HepG2 (cell line): ENCODE results near the gene PFDN1. TPM values are rescaled to one million over a fixed set of nuclear protein-coding genes. Genes with fewer than 3 reads are reported as not detected.

Experiments
- HMG20A ChIP-seq: IDR thresholded peaks from 2 replicates; pipeline ENCODE4 v1.6.1; 2016; ENCODE audit warnings: borderline replicate concordance
- IKZF1 ChIP-seq: fragments of 450-650 bp; IDR thresholded peaks from 2 replicates; pipeline ENCODE4 v1.7.1; 2016
- NKX3-1 ChIP-seq: sonication (generic); formaldehyde crosslinking; IDR thresholded peaks from 2 replicates; pipeline ENCODE4 v1.5.0; 2020; ENCODE audit warnings: missing genetic modification reagents
- NONO ChIP-seq, 2 experiments: fragments of 450-650 bp in 1 of 2; sonication (generic) in 1 of 2; formaldehyde crosslinking in 1 of 2; IDR thresholded peaks in 1 of 2; conservative IDR thresholded peaks in 1 of 2; 2 replicates each; pipeline versions ENCODE4 v1.6.1 to v1.8.0; 2017 to 2022; ENCODE audit warnings: mild to moderate bottlenecking in 1 of 2, missing genetic modification reagents in 1 of 2, moderate library complexity in 1 of 2
- RXRA ChIP-seq: sonication (generic); formaldehyde crosslinking; IDR thresholded peaks from 2 replicates; pipeline ENCODE4 v1.5.1; 2020; ENCODE audit warnings: missing genetic modification reagents
- SIN3B ChIP-seq: fragments of 150-350 bp; IDR thresholded peaks from 2 replicates; pipeline ENCODE4 v1.6.1; 2014; ENCODE audit warnings: low read length
- SNAPC2 ChIP-seq: sonication (generic); formaldehyde crosslinking; IDR thresholded peaks from 2 replicates; pipeline ENCODE4 v1.8.1; 2022; ENCODE audit warnings: mild to moderate bottlenecking, missing genetic modification reagents
- TSC22D2 ChIP-seq: sonication (generic); formaldehyde crosslinking; IDR thresholded peaks from 2 replicates; pipeline ENCODE4 v1.5.1; 2020; ENCODE audit warnings: missing genetic modification reagents, mild to moderate bottlenecking, borderline replicate concordance
- ZBTB42 ChIP-seq: sonication (generic); formaldehyde crosslinking; IDR thresholded peaks from 2 replicates; pipeline ENCODE4 v1.5.0; 2020; ENCODE audit warnings: mild to moderate bottlenecking, missing genetic modification reagents
- ZFAT ChIP-seq: sonication (generic); formaldehyde crosslinking; conservative IDR thresholded peaks from 2 replicates; pipeline ENCODE4 v1.8.1; 2023; ENCODE audit warnings: missing genetic modification reagents, inconsistent platforms
- ZNF3 ChIP-seq: IDR thresholded peaks from 2 replicates; pipeline ENCODE4 v1.7.0; 2017; ENCODE audit warnings: inconsistent platforms
- ZNF350 ChIP-seq: sonication (generic); formaldehyde crosslinking; IDR thresholded peaks from 2 replicates; pipeline ENCODE4 v1.4.0; 2020; ENCODE audit warnings: mild to moderate bottlenecking, low read depth, missing genetic modification reagents, borderline replicate concordance
- ZNF724P ChIP-seq: sonication (generic); formaldehyde crosslinking; IDR thresholded peaks from 2 replicates; pipeline ENCODE4 v1.8.0; 2022; ENCODE audit warnings: missing genetic modification reagents, borderline replicate concordance
- ZNF75D ChIP-seq: sonication (generic); formaldehyde crosslinking; IDR thresholded peaks from 2 replicates; pipeline ENCODE4 v1.8.1; 2023; ENCODE audit warnings: missing genetic modification reagents, mild to moderate bottlenecking, borderline replicate concordance
- polyA plus RNA-seq, 8 experiments: library from polyadenylated mRNA; depleted of rRNA in 3 of 8; stranded (reverse) in 7 of 8; unstranded in 1 of 8; fragments of >200 nt; fragmentation: Illumina TruSeq in 4 of 8; extraction: Trizol in 4 of 8; gene quantifications; 2 replicates each; pipeline versions ENCODE4 v1.2.1 to v1.2.3, GENCODE V29; 2011 to 2016; ENCODE audit warnings: low read depth in 4 of 8, missing spikeins in 1 of 8, mixed read lengths in 1 of 8; ENCODE audit not compliant: insufficient read depth in 1 of 8
- total RNA-seq, 5 experiments: library from RNA; depleted of rRNA; stranded (reverse); fragments of >200 nt; fragmentation: Illumina TruSeq; extraction: Trizol; gene quantifications; 2 replicates each; pipeline ENCODE4 v1.2.3, GENCODE V29; 2016; ENCODE audit warnings: low read depth in 1 of 5
- TF ChIP-seq, protein P1 (sequence below): sonication (generic); formaldehyde crosslinking; IDR thresholded peaks from 2 replicates; pipeline ENCODE4 v1.4.0; 2020; ENCODE audit warnings: missing genetic modification reagents
- TF ChIP-seq, protein P2 (sequence below): sonication (generic); formaldehyde crosslinking; IDR thresholded peaks from 2 replicates; pipeline ENCODE4 v1.9.0; 2021; ENCODE audit warnings: missing genetic modification reagents, borderline replicate concordance
- TF ChIP-seq, protein P3 (sequence below): sonication (generic); formaldehyde crosslinking; IDR thresholded peaks from 2 replicates; pipeline ENCODE4 v1.4.0; 2020; ENCODE audit warnings: mild to moderate bottlenecking, missing genetic modification reagents, borderline replicate concordance
- TF ChIP-seq, protein P4 (sequence below): sonication (generic); formaldehyde crosslinking; conservative IDR thresholded peaks from 2 replicates; pipeline ENCODE4 v1.5.0; 2020; ENCODE audit warnings: missing genetic modification reagents

PFDN1 gene
- total and polyA plus RNA-seq, 2 of the 13 experiments (the other 11 are each of a cell fraction or from before 2014, with no cell fraction given) = 67.2 to 70.8 TPM

DNA sequence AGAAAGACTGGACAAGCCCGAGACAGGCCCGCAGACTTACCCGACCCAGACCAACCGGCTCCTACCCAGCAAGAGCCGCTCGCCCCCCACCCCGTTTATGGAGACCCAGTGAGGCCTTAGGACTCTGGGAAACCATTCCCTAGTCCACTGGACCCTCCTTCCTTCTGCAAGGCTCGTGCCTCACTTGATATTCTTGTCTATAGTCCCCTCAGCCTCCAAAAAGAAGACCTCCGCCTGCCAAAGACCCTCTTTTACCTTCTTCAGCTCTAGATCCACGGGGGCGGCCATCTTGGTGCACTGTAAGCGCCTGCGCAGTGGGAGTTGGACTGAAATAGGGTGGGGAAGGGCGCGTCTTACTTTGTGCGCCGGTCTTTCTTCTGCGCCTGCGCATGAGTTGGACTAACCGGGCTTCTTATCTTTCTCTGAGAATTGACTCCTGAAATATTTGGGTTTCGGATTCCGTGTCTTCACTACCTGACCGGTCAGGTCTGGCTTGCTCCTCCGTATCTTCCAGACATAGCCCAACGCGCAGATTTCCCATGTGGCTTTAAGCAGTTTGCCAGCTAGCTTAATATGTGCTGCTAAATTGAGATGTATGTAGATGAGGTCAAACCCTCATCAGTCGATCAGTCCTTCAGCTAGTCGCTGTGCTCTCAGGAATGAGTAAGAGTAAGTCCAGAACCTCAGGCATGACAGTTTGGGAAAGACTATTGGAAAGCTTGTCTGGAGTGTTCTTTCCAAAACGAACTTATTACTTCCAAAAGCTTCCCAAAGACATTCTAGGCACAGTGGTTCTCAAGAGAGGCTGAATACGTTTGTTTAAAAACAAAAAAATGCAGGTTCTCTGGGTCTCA is at the start of gene PFDN1 (continued):
- TF ChIP-seq, protein P1, sequence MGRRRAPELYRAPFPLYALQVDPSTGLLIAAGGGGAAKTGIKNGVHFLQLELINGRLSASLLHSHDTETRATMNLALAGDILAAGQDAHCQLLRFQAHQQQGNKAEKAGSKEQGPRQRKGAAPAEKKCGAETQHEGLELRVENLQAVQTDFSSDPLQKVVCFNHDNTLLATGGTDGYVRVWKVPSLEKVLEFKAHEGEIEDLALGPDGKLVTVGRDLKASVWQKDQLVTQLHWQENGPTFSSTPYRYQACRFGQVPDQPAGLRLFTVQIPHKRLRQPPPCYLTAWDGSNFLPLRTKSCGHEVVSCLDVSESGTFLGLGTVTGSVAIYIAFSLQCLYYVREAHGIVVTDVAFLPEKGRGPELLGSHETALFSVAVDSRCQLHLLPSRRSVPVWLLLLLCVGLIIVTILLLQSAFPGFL = no peak
- TF ChIP-seq ZNF75D (CRISPR knock-in tag) = no peak
- TF ChIP-seq SNAPC2 (CRISPR knock-in tag) = no peak
- no peak for TF ChIP-seq HMG20A (CRISPR knock-in tag)
- peak; percentile 77; the same call in 1 of the 2 replicates for TF ChIP-seq ZNF3 (CRISPR knock-in tag)
- TF ChIP-seq, protein P2, sequence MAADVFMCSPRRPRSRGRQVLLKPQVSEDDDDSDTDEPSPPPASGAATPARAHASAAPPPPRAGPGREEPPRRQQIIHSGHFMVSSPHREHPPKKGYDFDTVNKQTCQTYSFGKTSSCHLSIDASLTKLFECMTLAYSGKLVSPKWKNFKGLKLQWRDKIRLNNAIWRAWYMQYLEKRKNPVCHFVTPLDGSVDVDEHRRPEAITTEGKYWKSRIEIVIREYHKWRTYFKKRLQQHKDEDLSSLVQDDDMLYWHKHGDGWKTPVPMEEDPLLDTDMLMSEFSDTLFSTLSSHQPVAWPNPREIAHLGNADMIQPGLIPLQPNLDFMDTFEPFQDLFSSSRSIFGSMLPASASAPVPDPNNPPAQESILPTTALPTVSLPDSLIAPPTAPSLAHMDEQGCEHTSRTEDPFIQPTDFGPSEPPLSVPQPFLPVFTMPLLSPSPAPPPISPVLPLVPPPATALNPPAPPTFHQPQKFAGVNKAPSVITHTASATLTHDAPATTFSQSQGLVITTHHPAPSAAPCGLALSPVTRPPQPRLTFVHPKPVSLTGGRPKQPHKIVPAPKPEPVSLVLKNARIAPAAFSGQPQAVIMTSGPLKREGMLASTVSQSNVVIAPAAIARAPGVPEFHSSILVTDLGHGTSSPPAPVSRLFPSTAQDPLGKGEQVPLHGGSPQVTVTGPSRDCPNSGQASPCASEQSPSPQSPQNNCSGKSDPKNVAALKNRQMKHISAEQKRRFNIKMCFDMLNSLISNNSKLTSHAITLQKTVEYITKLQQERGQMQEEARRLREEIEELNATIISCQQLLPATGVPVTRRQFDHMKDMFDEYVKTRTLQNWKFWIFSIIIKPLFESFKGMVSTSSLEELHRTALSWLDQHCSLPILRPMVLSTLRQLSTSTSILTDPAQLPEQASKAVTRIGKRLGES = no peak
- peak; percentile 87; the same call in 1 of the 2 replicates for TF ChIP-seq SIN3B
- TF ChIP-seq IKZF1 = no peak
- no peak for TF ChIP-seq RXRA (CRISPR knock-in tag)
- TF ChIP-seq ZNF724P (CRISPR knock-in tag) = no peak
- TF ChIP-seq NKX3-1 (CRISPR knock-in tag) = 0 out of 2 replicates have a peak, but pooled peaks have one; percentile 2
- TF ChIP-seq, protein P3, sequence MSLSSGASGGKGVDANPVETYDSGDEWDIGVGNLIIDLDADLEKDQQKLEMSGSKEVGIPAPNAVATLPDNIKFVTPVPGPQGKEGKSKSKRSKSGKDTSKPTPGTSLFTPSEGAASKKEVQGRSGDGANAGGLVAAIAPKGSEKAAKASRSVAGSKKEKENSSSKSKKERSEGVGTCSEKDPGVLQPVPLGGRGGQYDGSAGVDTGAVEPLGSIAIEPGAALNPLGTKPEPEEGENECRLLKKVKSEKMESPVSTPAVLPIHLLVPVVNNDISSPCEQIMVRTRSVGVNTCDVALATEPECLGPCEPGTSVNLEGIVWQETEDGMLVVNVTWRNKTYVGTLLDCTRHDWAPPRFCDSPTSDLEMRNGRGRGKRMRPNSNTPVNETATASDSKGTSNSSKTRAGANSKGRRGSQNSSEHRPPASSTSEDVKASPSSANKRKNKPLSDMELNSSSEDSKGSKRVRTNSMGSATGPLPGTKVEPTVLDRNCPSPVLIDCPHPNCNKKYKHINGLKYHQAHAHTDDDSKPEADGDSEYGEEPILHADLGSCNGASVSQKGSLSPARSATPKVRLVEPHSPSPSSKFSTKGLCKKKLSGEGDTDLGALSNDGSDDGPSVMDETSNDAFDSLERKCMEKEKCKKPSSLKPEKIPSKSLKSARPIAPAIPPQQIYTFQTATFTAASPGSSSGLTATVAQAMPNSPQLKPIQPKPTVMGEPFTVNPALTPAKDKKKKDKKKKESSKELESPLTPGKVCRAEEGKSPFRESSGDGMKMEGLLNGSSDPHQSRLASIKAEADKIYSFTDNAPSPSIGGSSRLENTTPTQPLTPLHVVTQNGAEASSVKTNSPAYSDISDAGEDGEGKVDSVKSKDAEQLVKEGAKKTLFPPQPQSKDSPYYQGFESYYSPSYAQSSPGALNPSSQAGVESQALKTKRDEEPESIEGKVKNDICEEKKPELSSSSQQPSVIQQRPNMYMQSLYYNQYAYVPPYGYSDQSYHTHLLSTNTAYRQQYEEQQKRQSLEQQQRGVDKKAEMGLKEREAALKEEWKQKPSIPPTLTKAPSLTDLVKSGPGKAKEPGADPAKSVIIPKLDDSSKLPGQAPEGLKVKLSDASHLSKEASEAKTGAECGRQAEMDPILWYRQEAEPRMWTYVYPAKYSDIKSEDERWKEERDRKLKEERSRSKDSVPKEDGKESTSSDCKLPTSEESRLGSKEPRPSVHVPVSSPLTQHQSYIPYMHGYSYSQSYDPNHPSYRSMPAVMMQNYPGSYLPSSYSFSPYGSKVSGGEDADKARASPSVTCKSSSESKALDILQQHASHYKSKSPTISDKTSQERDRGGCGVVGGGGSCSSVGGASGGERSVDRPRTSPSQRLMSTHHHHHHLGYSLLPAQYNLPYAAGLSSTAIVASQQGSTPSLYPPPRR (CRISPR knock-in tag) = no peak
- TF ChIP-seq, protein P4, sequence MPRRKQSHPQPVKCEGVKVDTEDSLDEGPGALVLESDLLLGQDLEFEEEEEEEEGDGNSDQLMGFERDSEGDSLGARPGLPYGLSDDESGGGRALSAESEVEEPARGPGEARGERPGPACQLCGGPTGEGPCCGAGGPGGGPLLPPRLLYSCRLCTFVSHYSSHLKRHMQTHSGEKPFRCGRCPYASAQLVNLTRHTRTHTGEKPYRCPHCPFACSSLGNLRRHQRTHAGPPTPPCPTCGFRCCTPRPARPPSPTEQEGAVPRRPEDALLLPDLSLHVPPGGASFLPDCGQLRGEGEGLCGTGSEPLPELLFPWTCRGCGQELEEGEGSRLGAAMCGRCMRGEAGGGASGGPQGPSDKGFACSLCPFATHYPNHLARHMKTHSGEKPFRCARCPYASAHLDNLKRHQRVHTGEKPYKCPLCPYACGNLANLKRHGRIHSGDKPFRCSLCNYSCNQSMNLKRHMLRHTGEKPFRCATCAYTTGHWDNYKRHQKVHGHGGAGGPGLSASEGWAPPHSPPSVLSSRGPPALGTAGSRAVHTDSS (CRISPR knock-in tag) = no peak
- TF ChIP-seq ZBTB42 (CRISPR knock-in tag) = no peak
- no peak for TF ChIP-seq ZFAT
- peak; percentile 63; the same call in 1 of the 2 replicates for TF ChIP-seq ZNF350
- no peak for TF ChIP-seq TSC22D2 (CRISPR knock-in tag)
- TF ChIP-seq NONO (IDR thresholded peaks at IDR 0.05) = no peak
- no peak for TF ChIP-seq NONO (CRISPR knock-in tag; conservative IDR thresholded peaks at IDR 0.05)
